HG03520 (cell line): ENCODE data around the gene ZNF664.

ENCODE experiments used
- ATAC-seq: cut with Tn5 transposase; IDR thresholded peaks from one replicate; pipeline ENCODE4 v1.9.1; 2021; ENCODE audit warnings: mild to moderate bottlenecking, moderate library complexity; ENCODE audit not compliant: unreplicated experiment

The ZNF664 gene

DNA sequence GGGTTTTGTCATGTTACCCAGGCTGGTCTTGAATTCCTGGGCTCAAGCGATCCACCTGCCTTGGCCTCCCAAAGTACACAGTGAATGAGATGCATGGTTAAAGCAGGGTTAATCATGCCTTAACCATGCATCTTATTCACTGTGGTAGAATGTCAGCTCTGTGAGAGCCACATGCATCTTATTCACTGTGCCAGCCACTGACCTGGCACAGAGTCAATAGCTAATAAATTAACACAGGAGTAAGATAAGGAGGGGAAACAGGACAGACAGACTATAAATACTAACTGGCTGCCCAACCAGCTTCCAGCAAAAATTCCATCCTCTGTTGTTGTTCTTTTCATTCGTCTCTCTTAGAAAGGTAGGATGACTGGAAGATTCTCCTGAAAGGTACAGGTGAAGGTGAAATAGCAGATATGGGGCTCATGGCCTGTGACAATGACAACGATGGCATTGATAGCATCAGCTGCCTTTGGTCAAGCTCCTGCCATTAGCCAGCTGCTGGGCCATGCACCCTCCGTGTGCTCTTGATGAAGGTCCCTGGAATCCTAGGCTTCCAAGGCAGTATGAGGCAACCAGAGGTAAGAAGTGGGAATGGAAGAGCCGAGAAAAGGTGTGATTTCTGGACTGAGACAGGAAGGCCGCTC lies 76.6 kb downstream of the ZNF664 start:
- ATAC-seq, result no peak

DNA sequence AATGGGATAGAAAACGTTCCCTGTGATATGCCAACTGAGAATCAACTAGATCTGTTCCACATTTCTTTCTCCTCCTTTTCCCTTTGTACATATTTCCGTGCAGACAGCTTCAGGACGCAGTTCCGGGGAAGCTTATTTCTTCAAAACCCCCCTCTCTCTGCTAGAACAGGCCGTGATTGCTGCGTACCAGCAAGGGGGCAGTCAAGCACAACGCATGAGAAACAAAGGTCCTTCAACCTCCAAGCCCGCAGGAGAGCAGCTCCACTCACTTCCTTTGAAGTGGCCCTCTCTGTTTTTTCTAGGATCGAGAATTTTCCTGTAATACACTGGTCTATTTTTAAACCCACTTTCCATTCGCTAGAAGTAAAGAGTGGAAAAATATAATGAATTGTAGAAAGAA lies 80.8 kb downstream of the ZNF664 start:
- ATAC-seq, result no peak

DNA sequence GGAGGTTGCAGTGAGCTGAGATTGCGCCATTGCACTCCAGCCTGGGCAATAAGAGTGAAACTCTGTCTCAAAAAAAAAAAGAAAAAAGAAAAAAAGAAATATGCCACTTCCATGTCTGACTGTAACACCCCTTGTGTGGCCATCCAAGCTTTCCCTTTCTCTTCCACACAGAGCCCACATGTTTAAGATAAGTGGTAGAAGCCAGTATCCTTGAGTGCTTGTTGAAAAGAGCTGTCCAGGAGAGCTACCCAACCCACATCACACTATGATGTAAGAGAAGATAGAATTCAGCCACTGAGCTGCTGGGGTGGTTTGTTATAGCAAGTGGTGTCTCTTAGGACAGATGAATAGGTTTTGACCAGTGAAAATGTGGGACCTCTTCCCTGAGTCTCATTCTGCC lies 82.1 kb downstream of the ZNF664 start:
- ATAC-seq, result no peak

DNA sequence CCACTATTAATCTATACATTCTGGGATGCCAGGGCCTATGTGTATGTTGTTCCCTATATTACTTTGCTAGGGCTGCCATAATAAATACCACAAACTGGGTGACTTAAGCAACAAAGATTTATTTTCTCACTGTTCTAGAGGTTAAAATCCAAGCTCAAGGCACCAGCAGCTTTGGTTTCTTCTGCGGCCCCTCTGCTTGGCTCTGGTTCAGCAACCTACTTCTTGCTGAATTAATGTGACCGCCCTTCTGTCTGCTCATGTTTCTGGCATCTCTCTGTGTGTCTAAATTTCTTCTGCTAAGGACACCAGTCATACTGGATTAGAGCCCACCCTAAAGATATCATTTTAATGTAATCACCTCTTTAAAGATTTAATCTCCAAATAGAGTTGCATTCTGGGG lies 84.7 kb downstream of the ZNF664 start:
- ATAC-seq, result no peak

DNA sequence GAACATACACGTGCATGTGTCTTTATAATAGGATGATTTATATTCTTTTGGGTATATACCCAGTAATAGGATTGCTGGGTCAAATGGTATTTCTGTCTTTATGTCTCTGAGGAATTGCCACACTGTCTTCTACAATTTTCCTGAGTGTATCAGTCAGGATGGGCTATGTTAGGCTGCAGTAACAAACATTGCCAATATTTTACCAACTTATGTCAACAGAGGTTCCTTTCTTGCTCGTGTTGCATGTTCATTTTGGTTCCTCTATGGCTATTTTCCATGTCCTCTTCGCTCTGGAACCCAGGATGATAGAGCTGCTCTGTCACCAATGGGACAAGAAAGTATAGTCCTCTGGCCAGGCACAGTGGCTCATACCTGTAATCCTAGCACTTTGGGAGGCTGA lies 86.7 kb downstream of the ZNF664 start:
- ATAC-seq, result no peak
